ENCODE measurements around the gene CDH23.

- no peak for TF ChIP-seq CTCF (conservative IDR thresholded peaks at IDR 0.05; ENCODE audit: low read length)
- no peak for TF ChIP-seq EZH2phosphoT487 (IDR thresholded peaks at IDR 0.05; ENCODE audit: borderline replicate concordance)
These were observed 242.4 kb downstream of the CDH23 start for GRCh38 chr10:71638822-71639719.

All from Loucy (cell line).